Measurements from ENCODE around the gene PROKR1. TPM values are rescaled to one million over a fixed set of nuclear protein-coding genes. Genes with fewer than 3 reads are reported as not detected.
"Not testable (repeated sequence)": the region's sequence is repeated elsewhere in the genome, so short reads cannot be mapped to it uniquely, and the experiment has no call there.

The PROKR1 gene
- 1 to 10 TPM; 2.9 to 4.4 TPM for total RNA-seq
- polyA plus RNA-seq (2013, experiment 1 of 2), result 0.64 TPM
- polyA plus RNA-seq (2013, experiment 2 of 2), result 0.46 TPM
- long read RNA-seq, experiment 1, partial matches to known transcripts, result 0 of 1 reads
- long read RNA-seq, experiment 1, other reads (novel, unspliced or antisense), result 1 of 1 reads
- long read RNA-seq, experiment 2, full-length matches to known transcripts, result 1 of 2 reads
- long read RNA-seq, experiment 2, partial matches to known transcripts, result 1 of 2 reads
- long read RNA-seq, experiment 2, other reads (novel, unspliced or antisense), result 0 of 2 reads
- long read RNA-seq, experiment 3, full-length matches to known transcripts, result 3 of 5 reads
- long read RNA-seq, experiment 3, partial matches to known transcripts, result 0 of 5 reads
- long read RNA-seq, experiment 3, other reads (novel, unspliced or antisense), result 2 of 5 reads
- long read RNA-seq, experiment 4, result 0 reads

DNA sequence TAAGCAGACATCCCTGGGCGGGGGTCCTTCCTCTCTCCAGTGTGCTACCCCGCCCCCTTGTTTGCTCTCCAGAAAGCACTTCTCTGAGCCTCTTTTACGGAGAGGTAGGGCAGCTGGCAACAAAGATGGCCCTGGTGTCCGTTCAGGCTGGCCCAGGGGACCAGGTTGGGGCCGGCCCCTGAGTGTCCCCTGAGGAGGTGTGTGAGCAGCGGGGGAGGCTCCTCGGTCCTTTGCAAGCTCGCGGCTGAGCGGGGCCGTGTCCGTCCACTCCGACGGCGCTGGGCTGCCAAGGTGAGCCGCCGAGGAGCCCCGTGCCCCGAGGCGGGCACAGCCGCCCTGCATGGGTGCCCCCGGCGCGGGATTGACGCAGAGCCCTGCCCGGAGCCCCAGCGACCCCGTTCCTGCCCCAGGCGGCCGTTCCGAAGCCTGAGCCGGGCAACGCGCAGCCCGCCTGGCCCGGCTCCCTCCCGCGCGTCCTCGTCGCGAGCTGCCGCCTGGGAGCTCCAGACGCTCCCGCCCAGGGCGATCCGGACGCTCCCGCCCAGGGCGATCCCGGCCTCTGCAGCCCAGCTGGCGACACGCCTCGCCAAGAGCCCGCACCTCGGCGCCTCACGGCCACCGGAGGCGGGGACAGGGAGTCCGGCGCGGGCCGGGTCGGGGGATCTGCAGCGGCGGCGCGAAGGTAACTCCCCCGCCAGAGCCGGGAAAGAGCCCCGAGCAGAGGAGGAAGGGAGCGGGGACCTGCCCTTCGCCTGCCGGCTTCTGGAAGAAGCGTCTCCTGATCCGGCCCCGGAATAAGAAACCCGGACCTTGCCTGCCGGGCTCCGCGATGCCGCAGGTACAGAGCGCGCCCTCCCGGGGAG is at the start of gene PROKR1:
Gene PROKR1 (plus strand): TSS at position 569 of the 863 bp plus-strand sequence. CDS start 2,243 bp downstream, outside the sequence.
- Histone ChIP-seq H3K4me3 (ENCODE audit: low read length) (peak within 1 kb of the TSS; percentile 79), H3K9me3 (ENCODE audit: control insufficient read depth, low read length) (no peaks in the 10 kb centered on the region), H3K36me3 (ENCODE audit: control insufficient read depth, insufficient read depth, low read length) (no peaks in the 10 kb centered on the region), H3K9ac (ENCODE audit: extremely low read depth, low read length, poor library complexity, severe bottlenecking) (peak within 1 kb of the TSS; percentile 36), H3K4me1 (ENCODE audit: control insufficient read depth, insufficient read depth, low read length) (no peaks in the 10 kb centered on the region), H3K27me3 (ENCODE audit: control insufficient read depth, insufficient read depth, low read length, poor library complexity, severe bottlenecking) (peaks cover 26% of the 10 kb centered on the region), H3K27ac (ENCODE audit: low read depth, low read length) (no peak within 1 kb of the TSS)
- peak; percentile 88 for DNase-seq
- peaks cover 9% of the 10 kb centered on the region for H3K36me3 Mint-ChIP-seq (ENCODE audit: low read depth)
- peaks cover 8% of the 10 kb centered on the region for H3K4me1 Mint-ChIP-seq
- WGBS, 2 experiments (ENCODE audit: insufficient coverage in 1 of 2, insufficient read length in 1 of 2), result 0% methylated on average over 11 to 86 of the region's 86 CpGs
- TF ChIP-seq, protein P1, sequence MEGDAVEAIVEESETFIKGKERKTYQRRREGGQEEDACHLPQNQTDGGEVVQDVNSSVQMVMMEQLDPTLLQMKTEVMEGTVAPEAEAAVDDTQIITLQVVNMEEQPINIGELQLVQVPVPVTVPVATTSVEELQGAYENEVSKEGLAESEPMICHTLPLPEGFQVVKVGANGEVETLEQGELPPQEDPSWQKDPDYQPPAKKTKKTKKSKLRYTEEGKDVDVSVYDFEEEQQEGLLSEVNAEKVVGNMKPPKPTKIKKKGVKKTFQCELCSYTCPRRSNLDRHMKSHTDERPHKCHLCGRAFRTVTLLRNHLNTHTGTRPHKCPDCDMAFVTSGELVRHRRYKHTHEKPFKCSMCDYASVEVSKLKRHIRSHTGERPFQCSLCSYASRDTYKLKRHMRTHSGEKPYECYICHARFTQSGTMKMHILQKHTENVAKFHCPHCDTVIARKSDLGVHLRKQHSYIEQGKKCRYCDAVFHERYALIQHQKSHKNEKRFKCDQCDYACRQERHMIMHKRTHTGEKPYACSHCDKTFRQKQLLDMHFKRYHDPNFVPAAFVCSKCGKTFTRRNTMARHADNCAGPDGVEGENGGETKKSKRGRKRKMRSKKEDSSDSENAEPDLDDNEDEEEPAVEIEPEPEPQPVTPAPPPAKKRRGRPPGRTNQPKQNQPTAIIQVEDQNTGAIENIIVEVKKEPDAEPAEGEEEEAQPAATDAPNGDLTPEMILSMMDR (conservative IDR thresholded peaks at IDR 0.05), result no peak
- peaks cover 41% of the 10 kb centered on the region for H3K27me3 Mint-ChIP-seq (ENCODE audit: insufficient read depth)
- peak within 1 kb of the TSS; percentile 70 for H3K4me3 Mint-ChIP-seq
- no peaks in the 10 kb centered on the region for H3K9me3 Mint-ChIP-seq
- no peak within 1 kb of the TSS for H3K27ac Mint-ChIP-seq

DNA sequence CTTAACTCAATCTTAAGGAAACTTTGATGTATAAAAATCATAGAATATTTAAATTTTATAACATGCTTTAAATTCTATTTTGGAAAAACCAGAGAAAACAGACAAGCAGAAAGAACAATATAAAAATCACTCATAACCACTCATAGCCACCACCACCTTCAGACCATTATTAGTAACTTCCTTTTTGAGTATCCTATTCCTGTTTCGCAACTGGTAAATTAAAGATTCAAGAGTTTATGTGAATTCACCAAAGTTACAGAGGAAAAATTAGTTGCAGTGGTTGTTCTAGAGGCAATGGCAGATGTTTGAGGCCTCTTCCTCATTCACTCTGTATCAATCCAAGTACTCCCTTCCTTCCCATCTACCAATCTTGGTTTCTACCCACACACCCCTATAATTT is 49.3 kb upstream of the PROKR1 start:
- H3K27me3 Mint-ChIP-seq (ENCODE audit: insufficient read depth), result peaks cover 2% of the 10 kb centered on the region
- no peaks in the 10 kb centered on the region for H3K4me1 ChIP-seq (ENCODE audit: control insufficient read depth, insufficient read depth, low read length)
- TF ChIP-seq, protein P1 (conservative IDR thresholded peaks at IDR 0.05), result no peak
- H3K9me3 ChIP-seq (ENCODE audit: control insufficient read depth, low read length), result no peaks in the 10 kb centered on the region
- H3K4me3 Mint-ChIP-seq, result no peak overlapping the region
- H3K36me3 Mint-ChIP-seq (ENCODE audit: low read depth), result peaks cover 4% of the 10 kb centered on the region
- no peak overlapping the region for H3K9ac ChIP-seq (ENCODE audit: extremely low read depth, low read length, poor library complexity, severe bottlenecking)
- no peaks in the 10 kb centered on the region for H3K36me3 ChIP-seq (ENCODE audit: control insufficient read depth, insufficient read depth, low read length)
- 83 to 89% methylated on average over 1 of the region's 1 CpG for WGBS, 2 experiments (ENCODE audit: insufficient coverage in 1 of 2, insufficient read length in 1 of 2)
- H3K4me3 ChIP-seq (ENCODE audit: low read length), result no peak overlapping the region
- no peak overlapping the region for H3K27ac ChIP-seq (ENCODE audit: low read depth, low read length)
- peaks cover 12% of the 10 kb centered on the region for H3K4me1 Mint-ChIP-seq
- H3K27ac Mint-ChIP-seq, result no peak overlapping the region
- no peak for DNase-seq
- no peaks in the 10 kb centered on the region for H3K27me3 ChIP-seq (ENCODE audit: control insufficient read depth, insufficient read depth, low read length, poor library complexity, severe bottlenecking)
- peaks cover under 1% of the 10 kb centered on the region for H3K9me3 Mint-ChIP-seq

DNA sequence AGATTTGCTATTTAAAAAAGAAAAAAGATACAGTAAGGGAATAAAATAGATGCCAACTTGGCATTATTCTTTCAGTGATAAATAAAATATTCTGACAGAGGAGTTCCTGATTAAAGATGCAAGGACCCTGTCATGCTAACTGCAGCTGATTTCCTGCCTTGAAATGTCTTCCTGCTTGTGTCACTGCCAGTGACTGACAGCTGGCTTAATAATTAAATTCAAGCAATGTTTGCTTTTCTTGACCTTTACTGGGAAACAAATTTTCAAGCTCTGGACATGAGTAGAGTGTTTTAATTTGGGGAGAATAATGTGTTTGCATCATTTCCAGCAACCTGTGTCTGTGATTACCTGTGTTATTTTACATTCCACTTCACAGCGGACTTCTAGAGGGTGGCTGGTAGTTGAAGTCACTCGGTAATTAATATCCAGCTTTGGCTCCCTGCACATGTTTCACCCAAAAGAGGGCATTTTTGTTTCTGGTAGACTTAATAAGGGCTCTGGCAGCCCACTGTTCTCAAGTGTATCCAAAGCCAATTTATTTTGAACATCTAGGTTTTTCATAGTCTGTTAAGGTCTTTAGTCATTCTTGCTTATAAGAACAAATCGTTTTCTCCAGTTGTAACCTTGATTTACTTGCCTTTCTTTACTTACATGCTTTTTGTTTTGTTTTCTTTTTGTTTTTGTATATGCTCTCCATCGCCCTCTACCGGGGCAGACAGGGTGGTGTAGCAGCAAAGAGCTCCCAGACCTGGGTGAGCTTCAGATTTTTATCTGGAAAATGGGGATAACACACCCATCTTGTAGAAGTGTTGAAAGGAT is 48.5 kb upstream of the PROKR1 start:
- H3K36me3 ChIP-seq (ENCODE audit: control insufficient read depth, insufficient read depth, low read length), result no peaks in the 10 kb centered on the region
- Mint-ChIP-seq H3K27me3 (ENCODE audit: insufficient read depth) (peaks cover 4% of the 10 kb centered on the region), H3K27ac (no peak overlapping the region), H3K36me3 (ENCODE audit: low read depth) (peaks cover 2% of the 10 kb centered on the region), H3K4me1 (peaks cover 8% of the 10 kb centered on the region), H3K4me3 (no peak overlapping the region), H3K9me3 (peaks cover 9% of the 10 kb centered on the region)
- DNase-seq, result peak; percentile 82
- H3K27me3 ChIP-seq (ENCODE audit: control insufficient read depth, insufficient read depth, low read length, poor library complexity, severe bottlenecking), result no peaks in the 10 kb centered on the region
- no peak overlapping the region for H3K27ac ChIP-seq (ENCODE audit: low read depth, low read length)
- no peak overlapping the region for H3K9ac ChIP-seq (ENCODE audit: extremely low read depth, low read length, poor library complexity, severe bottlenecking)
- no peaks in the 10 kb centered on the region for H3K4me1 ChIP-seq (ENCODE audit: control insufficient read depth, insufficient read depth, low read length)
- TF ChIP-seq, protein P1 (conservative IDR thresholded peaks at IDR 0.05), result peak; percentile 94
- WGBS, 2 experiments (ENCODE audit: insufficient coverage in 1 of 2, insufficient read length in 1 of 2), result 46 to 87% methylated on average over 2 to 5 of the region's 5 CpGs
- no peak overlapping the region for H3K4me3 ChIP-seq (ENCODE audit: low read length)
- H3K9me3 ChIP-seq (ENCODE audit: control insufficient read depth, low read length), result no peaks in the 10 kb centered on the region

DNA sequence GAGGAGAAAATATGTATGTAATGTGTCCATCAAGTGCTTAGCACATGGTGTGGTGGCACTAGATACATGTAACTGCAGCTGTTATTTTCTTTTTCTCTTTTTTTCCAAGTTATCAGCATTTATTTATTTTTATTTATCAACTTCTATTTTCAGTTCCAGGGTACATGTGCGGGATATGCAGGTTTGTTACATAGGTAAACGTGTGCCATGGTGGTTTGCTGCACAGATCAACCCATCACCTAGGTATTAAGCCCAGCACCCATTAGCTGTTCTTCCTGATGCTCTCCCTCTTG is 47.9 kb upstream of the PROKR1 start:
- not testable (repeated sequence) for H3K9me3 ChIP-seq (ENCODE audit: control insufficient read depth, low read length); H3K36me3 ChIP-seq (ENCODE audit: control insufficient read depth, insufficient read depth, low read length); H3K4me1 ChIP-seq (ENCODE audit: control insufficient read depth, insufficient read depth, low read length); H3K27me3 ChIP-seq (ENCODE audit: control insufficient read depth, insufficient read depth, low read length, poor library complexity, severe bottlenecking); H3K4me3 Mint-ChIP-seq; H3K36me3 Mint-ChIP-seq (ENCODE audit: low read depth); H3K27me3 Mint-ChIP-seq (ENCODE audit: insufficient read depth); H3K4me3 ChIP-seq (ENCODE audit: low read length); H3K27ac Mint-ChIP-seq; H3K9ac ChIP-seq (ENCODE audit: extremely low read depth, low read length, poor library complexity, severe bottlenecking); DNase-seq; H3K27ac ChIP-seq (ENCODE audit: low read depth, low read length); H3K4me1 Mint-ChIP-seq
- WGBS, 2 experiments (ENCODE audit: insufficient coverage in 1 of 2, insufficient read length in 1 of 2), result 74% methylated on average over 2 of the region's 2 CpGs; no CpG with 5 or more reads in 1 of the 2 experiments
- peaks cover 15% of the 10 kb centered on the region for H3K9me3 Mint-ChIP-seq
